ENCODE results near the gene ACADM. TPM values are rescaled to one million over a fixed set of nuclear protein-coding genes. Genes with fewer than 3 reads are reported as not detected.
"Not testable (repeated sequence)": the region's sequence is repeated elsewhere in the genome, so short reads cannot be mapped to it uniquely, and the experiment has no call there.

Gene ACADM
- total RNA-seq, 2 experiments from 2014 or later, result 39.2 to 52.8 TPM

- H3K4me3 Mint-ChIP-seq, result no peak overlapping the region
- ATAC-seq (no peak), DNase-seq (no peak)
- H3K27me3 Mint-ChIP-seq, result no peaks in the 10 kb centered on the region
- H3K4me1 Mint-ChIP-seq, result no peaks in the 10 kb centered on the region
- no peak overlapping the region for H3K27ac Mint-ChIP-seq
- peaks cover 15% of the 10 kb centered on the region for H3K36me3 Mint-ChIP-seq
- H3K9me3 Mint-ChIP-seq (ENCODE audit: low read depth), result no peaks in the 10 kb centered on the region
- CTCF ChIA-PET, result interaction anchor here (0.9 to 1.2 kb wide), 2 partner anchors 25 to 42 kb away, joined by 3 read pairs; no protein-coding TSS in a partner anchor
These were observed 39.6 kb downstream of the ACADM start for GRCh38 chr1:75764057-75764655.

- no peak overlapping the region for H3K27ac Mint-ChIP-seq
- CTCF ChIA-PET, result no interaction called here
- no peaks in the 10 kb centered on the region for H3K4me1 Mint-ChIP-seq
- peaks cover 11% of the 10 kb centered on the region for H3K36me3 Mint-ChIP-seq
- no peaks in the 10 kb centered on the region for H3K27me3 Mint-ChIP-seq
- H3K4me3 Mint-ChIP-seq, result no peak overlapping the region
- ATAC-seq (no peak), DNase-seq (no peak)
- H3K9me3 Mint-ChIP-seq (ENCODE audit: low read depth), result no peaks in the 10 kb centered on the region
These were observed 41.3 kb downstream of the ACADM start for GRCh38 chr1:75765697-75766355.

DNA sequence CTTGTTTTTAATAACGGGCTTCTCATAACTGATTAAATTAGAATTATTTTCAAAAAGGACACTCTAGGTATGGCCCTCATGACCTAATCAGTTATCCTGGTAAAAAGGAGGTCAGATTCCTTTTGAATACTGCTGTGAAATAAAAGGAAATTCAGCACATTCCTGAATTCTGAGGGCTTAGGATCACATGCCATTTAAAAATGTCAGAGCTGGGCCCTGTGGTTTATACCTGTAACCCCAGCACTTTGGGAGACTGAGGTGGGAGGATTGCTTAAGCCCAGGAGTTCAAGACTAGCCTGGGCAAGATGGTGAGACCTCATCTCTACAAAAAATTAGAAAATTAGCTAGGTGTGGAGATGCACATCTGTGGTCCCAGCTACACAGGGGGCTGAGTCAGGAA lies 43.5 kb downstream of the ACADM start:
- H3K4me1 Mint-ChIP-seq, result no peaks in the 10 kb centered on the region
- H3K4me3 Mint-ChIP-seq, result no peak overlapping the region
- CTCF ChIA-PET, result no interaction called here
- ATAC-seq (no peak), DNase-seq (no peak)
- H3K27ac Mint-ChIP-seq, result no peak overlapping the region
- peaks cover 5% of the 10 kb centered on the region for H3K36me3 Mint-ChIP-seq
- H3K9me3 Mint-ChIP-seq (ENCODE audit: low read depth), result no peaks in the 10 kb centered on the region
- no peaks in the 10 kb centered on the region for H3K27me3 Mint-ChIP-seq

- DNase-seq (no peak), ATAC-seq (no peak)
- no peak overlapping the region for H3K4me3 Mint-ChIP-seq
- peaks cover 2% of the 10 kb centered on the region for H3K9me3 Mint-ChIP-seq (ENCODE audit: low read depth)
- no peak overlapping the region for H3K27ac Mint-ChIP-seq
- H3K27me3 Mint-ChIP-seq, result no peaks in the 10 kb centered on the region
- H3K4me1 Mint-ChIP-seq, result peaks cover 5% of the 10 kb centered on the region
- H3K36me3 Mint-ChIP-seq, result no peaks in the 10 kb centered on the region
- CTCF ChIA-PET, result no interaction called here
These were observed 46.3 kb downstream of the ACADM start for GRCh38 chr1:75770761-75771160.

- H3K36me3 Mint-ChIP-seq, result no peaks in the 10 kb centered on the region
- no peak overlapping the region for H3K27ac Mint-ChIP-seq
- peaks cover 2% of the 10 kb centered on the region for H3K9me3 Mint-ChIP-seq (ENCODE audit: low read depth)
- no peaks in the 10 kb centered on the region for H3K27me3 Mint-ChIP-seq
- no peak for ATAC-seq
- no peak overlapping the region for H3K4me3 Mint-ChIP-seq
- CTCF ChIA-PET, result no interaction called here
- H3K4me1 Mint-ChIP-seq, result peaks cover 5% of the 10 kb centered on the region
- DNase-seq, result no peak
These were observed 47.5 kb downstream of the ACADM start for GRCh38 chr1:75771978-75772377.

DNA sequence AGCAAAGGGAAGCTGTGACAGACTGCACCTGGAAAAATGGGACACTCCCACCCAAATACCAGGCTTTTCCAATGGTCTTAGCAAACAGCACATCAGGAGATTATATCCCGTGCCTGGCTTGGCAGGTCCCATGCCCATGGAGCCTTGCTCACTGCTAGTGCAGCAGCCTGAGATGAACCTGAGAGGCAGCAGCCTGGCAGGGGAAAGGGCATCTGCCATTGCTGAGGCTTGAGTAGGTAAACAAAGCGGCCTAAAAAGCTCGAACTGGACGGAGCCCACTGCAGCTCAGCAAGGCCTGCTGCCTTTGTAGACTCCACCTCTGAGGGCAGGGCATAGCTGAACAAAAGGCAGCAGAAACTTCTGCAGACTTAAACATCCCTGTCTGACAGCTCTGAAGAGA lies 53.3 kb downstream of the ACADM start:
- peaks cover 15% of the 10 kb centered on the region for H3K4me1 Mint-ChIP-seq
- ATAC-seq; CTCF ChIA-PET; H3K4me3 Mint-ChIP-seq; DNase-seq; H3K27ac Mint-ChIP-seq; H3K36me3 Mint-ChIP-seq; H3K9me3 Mint-ChIP-seq (ENCODE audit: low read depth): not testable (repeated sequence)
- H3K27me3 Mint-ChIP-seq, result peaks cover 13% of the 10 kb centered on the region

- CTCF ChIA-PET; DNase-seq; H3K36me3 Mint-ChIP-seq; H3K27ac Mint-ChIP-seq; H3K9me3 Mint-ChIP-seq (ENCODE audit: low read depth); ATAC-seq; H3K4me3 Mint-ChIP-seq: not testable (repeated sequence)
- Mint-ChIP-seq H3K27me3 (peaks cover 13% of the 10 kb centered on the region), H3K4me1 (peaks cover 17% of the 10 kb centered on the region)
These were observed 54.2 kb downstream of the ACADM start for GRCh38 chr1:75778694-75779093.

DNA sequence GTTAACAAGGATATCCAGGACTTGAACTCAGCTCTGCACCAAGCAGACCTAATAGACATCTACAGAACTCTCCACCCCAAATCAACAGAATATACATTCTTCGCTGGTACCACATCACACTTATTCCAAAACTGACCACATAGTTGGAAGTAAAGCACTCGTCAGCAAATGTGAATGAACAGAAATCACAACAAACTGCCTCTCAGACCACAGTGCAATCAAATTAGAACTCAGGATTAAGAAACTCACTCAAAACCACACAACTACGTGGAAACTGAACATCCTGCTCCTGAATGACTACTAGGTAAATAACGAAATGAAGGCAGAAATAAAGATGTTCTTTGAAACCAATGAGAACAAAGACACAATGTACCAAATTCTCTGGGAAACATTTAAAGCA lies 55.7 kb downstream of the ACADM start:
- H3K27me3 Mint-ChIP-seq, result peaks cover 13% of the 10 kb centered on the region
- not testable (repeated sequence) for H3K27ac Mint-ChIP-seq; H3K36me3 Mint-ChIP-seq; H3K4me3 Mint-ChIP-seq; ATAC-seq; H3K9me3 Mint-ChIP-seq (ENCODE audit: low read depth); DNase-seq
- CTCF ChIA-PET, result interaction anchor here (1.2 kb wide), 1 partner anchor 44 kb away, joined by 3 read pairs; no protein-coding TSS in a partner anchor
- peaks cover 17% of the 10 kb centered on the region for H3K4me1 Mint-ChIP-seq

- H3K9me3 Mint-ChIP-seq (ENCODE audit: low read depth); DNase-seq; ATAC-seq: not testable (repeated sequence)
- Mint-ChIP-seq H3K27me3 (peaks cover 13% of the 10 kb centered on the region), H3K36me3 (peaks cover 27% of the 10 kb centered on the region), H3K4me3 (peak overlapping the region; percentile 49), H3K27ac (peak overlapping the region; percentile 77), H3K4me1 (peaks cover 26% of the 10 kb centered on the region)
- CTCF ChIA-PET, result interaction anchor here (1.7 kb wide), 1 partner anchor 62 kb away, joined by 6 read pairs; no protein-coding TSS in a partner anchor
These were observed 59.4 kb downstream of the ACADM start for GRCh38 chr1:75783920-75784319.

- Mint-ChIP-seq H3K27ac (peak overlapping the region; percentile 90), H3K4me3 (peak overlapping the region; percentile 99), H3K27me3 (peaks cover 7% of the 10 kb centered on the region), H3K4me1 (peaks cover 32% of the 10 kb centered on the region), H3K36me3 (peaks cover 41% of the 10 kb centered on the region), H3K9me3 (ENCODE audit: low read depth) (no peaks in the 10 kb centered on the region)
- peak; percentile 3 for ATAC-seq
- CTCF ChIA-PET, result interaction anchor here (1.7 kb wide), 1 partner anchor 63 kb away, joined by 6 read pairs; no protein-coding TSS in a partner anchor
- DNase-seq, result no peak
These were observed 60.9 kb downstream of the ACADM start for GRCh38 chr1:75785320-75785982.

GRCh38 chr1:75785983-75786853 lies 61.7 kb downstream of the ACADM start, which contains the start of gene RABGGTB:
TSS of gene RABGGTB (plus strand) at chr1:75786256. CDS start at chr1:75786272, 16 bp downstream.
- Mint-ChIP-seq H3K4me3 (peak within 1 kb of the TSS; percentile 99), H3K4me1 (peaks cover 37% of the 10 kb centered on the region), H3K9me3 (ENCODE audit: low read depth) (no peaks in the 10 kb centered on the region), H3K36me3 (peaks cover 48% of the 10 kb centered on the region), H3K27ac (peak within 1 kb of the TSS; percentile 90), H3K27me3 (peaks cover 3% of the 10 kb centered on the region)
- CTCF ChIA-PET, result interaction anchor here (0.7 kb wide), 1 partner anchor 9 kb away, joined by 4 read pairs; no protein-coding TSS in a partner anchor
- ATAC-seq, result peak; percentile 96
- DNase-seq, result peak; percentile 97

DNA sequence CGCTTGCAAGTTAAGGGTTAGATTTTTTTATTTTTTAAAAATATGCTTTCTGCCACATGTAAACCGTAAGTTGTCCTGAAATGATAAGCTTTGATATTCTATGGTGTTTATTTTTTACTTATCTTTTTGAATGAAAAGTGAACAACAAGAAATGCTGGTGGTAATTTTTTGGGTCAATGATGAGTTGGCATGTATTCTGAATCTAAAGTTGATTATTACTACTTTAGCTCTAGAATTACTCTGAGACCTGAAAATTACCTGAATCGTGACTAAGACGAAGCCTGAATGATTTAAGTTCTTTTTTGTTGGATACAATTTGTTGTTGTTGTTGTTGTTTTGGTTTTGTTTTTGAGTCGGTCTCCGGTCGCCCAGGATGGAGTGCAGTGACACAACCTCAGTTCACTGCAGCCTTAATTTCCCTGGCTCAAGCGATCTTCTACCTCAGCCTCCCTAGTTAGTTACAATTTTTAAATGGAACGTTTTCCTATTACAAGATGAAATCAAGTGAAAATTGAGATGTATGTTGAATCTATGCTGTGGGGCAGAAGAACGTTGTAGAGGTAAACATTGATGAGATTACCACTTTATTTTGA lies 62.5 kb downstream of the ACADM start:
- H3K27me3 Mint-ChIP-seq, result no peaks in the 10 kb centered on the region
- ATAC-seq, result no peak
- CTCF ChIA-PET, result interaction anchor here (0.7 kb wide), 1 partner anchor 9 kb away, joined by 4 read pairs; no protein-coding TSS in a partner anchor
- DNase-seq, result no peak
- peaks cover 54% of the 10 kb centered on the region for H3K36me3 Mint-ChIP-seq
- peaks cover 43% of the 10 kb centered on the region for H3K4me1 Mint-ChIP-seq
- peak overlapping the region; percentile 99 for H3K4me3 Mint-ChIP-seq
- H3K9me3 Mint-ChIP-seq (ENCODE audit: low read depth), result no peaks in the 10 kb centered on the region
- peak overlapping the region; percentile 90 for H3K27ac Mint-ChIP-seq
